ENCODE data around the gene STX18.
"Not testable (repeated sequence)": the region's sequence is repeated elsewhere in the genome, so short reads cannot be mapped to it uniquely, and the experiment has no call there.

Gene STX18

DNA sequence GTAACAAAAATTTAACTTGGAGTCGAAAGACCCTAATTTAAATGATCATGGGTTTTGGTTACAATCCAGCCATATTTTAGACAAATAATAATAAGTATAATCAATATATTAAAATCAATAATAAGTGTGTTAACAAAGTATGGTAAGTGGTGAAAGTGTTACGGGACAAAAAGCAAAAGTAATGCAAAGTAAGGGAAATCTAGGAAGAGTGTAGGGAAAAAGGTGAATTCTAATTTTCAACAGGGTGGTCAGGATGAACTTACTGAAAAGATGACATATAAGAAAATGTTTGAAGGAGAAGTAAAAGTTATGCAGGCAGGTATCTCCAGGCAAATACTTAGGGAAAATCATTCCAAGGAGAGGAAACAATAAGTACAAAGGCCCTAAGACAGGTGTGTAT is 32.3 kb downstream of the STX18 start:
- DNase-seq (ENCODE audit: low read depth in 2 of 2), result no peak

DNA sequence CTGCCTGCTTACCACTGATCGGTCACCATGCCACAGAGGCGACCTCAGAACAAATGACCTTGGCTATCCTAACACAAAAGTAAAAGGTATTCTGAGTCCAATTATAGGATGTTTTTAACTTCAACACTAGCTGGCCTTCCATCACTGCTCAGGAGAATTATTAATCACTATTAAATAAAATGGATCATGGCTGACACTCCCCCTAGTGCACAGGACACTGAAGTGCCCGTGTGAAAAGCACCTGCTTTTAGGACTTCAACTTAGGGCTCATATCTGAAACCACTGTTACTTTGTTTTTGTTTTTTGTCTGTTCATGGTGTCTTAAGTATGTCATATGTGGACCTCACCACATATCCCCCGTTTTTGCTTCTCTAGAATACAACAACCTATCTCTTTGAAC is 33.9 kb downstream of the STX18 start:
- DNase-seq (ENCODE audit: low read depth in 2 of 2), result no peak

DNA sequence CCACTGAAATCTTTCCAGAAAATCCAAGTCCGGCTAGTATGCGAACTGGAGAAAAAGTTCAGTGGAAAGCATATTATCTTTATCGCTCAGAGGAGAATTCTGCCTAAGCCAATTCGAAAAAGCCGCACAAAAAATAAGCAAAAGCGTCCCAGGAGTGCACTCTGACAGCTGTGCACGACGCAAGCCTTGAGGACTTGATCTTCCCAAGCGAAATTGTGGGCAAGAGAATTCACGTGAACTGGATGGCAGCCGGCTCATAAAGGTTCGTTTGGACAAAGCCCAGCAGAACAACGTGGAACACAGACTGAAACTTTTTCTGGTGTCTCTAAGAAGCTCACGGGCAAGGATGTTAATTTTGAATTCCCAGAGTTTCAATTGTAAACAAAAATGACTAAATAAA is 34.4 kb downstream of the STX18 start:
- DNase-seq (ENCODE audit: low read depth in 2 of 2), result no peak

DNA sequence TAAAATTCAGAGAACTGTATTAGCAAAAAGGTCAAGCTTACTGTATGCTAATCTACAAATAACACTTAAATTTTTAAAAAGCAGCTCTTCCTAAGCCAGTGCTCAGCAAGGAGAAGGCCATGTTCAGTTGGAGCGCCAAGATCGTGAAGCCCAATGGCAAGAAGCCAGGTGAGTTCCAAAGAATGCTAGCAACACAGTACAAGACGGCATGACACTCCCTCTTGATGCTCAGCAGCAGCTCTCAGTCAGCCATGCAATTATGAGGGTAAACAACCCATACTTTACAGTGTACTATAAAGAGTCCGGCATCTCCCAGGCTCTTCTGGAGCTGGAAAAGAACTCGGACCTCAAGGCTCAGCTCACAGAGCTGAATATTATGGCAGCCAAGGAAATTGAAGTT is 34.9 kb downstream of the STX18 start:
- DNase-seq (ENCODE audit: low read depth in 2 of 2), result no peak

DNA sequence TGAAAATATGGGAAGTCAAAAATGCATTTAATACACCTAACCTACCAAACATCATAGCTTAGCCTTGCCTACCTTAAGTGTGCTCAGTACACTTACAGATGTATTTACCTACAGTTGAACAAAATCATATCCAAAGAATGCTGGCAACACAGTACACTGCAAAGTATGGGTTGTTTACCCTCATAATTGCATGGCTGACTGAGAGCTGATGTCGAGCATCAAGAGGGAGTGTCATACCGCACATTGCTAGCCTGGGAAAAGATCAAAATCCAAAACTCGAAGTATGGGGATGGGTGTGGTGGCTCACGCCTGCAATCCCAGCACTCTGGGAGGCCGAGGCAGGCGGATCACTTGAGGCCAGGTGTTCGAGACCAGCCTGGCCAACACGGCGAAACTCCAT is 36.6 kb downstream of the STX18 start:
- not testable (repeated sequence) for DNase-seq (ENCODE audit: low read depth in 2 of 2)

DNA sequence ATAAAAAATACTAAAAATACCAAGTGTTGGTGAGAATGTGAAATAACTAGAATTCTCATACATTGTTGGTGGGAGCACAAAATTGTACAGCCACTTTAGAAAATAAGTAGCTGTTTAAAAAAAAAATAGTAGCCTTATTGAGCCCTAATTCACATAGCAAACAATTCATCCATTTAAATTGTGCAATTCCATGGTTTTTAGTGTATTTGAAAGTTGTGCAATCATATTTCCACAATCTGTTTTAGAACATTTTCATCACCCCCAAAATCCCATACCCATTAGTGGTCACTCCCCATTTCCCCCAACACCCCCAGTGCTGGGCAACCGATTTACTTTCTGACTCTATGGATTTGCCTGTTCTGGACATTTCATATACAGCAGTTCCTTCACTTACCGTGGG is 37.1 kb downstream of the STX18 start:
- no peak for DNase-seq (ENCODE audit: low read depth in 2 of 2)

DNA sequence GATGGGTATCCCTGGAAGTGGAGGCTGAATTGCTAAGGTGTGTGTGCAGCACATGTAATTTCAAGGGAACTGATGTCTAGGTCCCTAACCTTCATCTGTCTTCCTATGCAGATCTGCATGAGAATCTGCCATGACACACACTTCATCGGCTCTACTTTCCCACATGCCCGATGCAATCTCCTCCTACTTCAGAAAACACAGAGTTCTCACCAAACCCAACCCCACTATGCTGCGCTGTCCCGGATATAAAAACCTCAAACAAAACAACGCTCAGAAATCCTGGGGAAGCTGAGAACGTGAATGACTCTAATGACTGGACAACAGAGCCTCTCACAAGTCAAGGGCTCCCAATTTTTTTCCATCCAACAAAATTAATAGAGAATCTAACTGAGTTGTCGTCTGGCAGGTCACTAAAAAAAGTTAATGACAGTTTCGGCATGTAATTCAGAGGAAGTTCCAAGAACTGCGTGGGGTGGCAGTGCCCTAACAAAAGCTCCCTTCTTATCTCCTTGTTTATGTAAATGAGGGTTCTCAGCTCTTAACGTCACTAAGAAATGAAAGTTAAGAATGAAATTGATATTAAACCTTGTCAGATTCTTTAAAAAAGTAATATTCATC is 39.0 kb downstream of the STX18 start:
- DNase-seq (ENCODE audit: low read depth in 2 of 2), result no peak

DNA sequence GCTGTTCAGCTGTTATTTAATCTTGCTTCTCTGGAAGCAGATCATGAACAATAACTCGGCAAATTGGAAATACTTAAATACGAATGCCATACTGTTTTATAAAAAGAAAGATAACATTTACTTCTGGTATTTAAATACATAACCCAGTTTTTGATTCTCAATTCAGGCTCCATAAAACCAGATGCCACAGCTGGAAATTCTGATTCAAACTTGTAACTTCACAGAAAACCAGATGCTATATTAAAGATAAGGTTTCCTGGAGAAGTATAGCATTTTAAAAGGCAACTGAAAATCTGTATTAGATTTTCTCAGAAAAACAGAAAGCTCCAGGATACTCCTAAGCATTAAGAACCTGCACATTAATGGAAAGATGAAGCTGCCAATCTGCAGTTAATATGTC is 40.2 kb downstream of the STX18 start:
- DNase-seq (ENCODE audit: low read depth in 2 of 2), result no peak

DNA sequence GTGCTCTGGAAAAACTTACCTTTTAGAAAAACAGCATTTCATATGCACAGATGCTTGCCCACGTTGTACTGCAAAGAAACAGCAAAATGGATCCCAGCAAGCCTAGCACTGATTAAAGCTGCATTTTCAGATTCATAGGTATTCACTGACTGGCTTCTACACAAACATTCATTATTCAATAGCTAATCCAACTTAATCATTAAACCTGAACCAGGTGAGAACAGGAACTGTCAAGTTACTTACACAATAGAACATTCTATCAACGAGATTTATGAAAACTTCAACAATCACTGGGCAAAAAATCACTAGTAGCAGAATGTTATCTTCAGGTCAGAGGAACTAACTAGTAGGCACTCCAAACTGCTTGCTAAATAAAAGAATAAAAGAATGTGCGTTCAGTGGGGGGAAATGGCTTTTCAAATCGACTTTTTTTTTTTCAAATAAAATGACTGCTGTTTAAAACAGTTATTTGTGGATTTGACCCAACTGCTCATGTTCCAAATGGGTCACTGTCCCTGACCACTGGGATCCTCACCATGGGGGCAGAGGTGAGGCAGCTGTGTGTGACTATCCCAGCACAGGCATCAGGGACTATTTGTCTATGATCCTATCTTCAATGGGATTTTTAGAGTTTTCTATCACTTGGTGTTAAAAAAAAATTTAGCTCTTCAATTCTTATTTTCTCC is 42.3 kb downstream of the STX18 start:
- DNase-seq (ENCODE audit: low read depth in 2 of 2), result no peak

DNA sequence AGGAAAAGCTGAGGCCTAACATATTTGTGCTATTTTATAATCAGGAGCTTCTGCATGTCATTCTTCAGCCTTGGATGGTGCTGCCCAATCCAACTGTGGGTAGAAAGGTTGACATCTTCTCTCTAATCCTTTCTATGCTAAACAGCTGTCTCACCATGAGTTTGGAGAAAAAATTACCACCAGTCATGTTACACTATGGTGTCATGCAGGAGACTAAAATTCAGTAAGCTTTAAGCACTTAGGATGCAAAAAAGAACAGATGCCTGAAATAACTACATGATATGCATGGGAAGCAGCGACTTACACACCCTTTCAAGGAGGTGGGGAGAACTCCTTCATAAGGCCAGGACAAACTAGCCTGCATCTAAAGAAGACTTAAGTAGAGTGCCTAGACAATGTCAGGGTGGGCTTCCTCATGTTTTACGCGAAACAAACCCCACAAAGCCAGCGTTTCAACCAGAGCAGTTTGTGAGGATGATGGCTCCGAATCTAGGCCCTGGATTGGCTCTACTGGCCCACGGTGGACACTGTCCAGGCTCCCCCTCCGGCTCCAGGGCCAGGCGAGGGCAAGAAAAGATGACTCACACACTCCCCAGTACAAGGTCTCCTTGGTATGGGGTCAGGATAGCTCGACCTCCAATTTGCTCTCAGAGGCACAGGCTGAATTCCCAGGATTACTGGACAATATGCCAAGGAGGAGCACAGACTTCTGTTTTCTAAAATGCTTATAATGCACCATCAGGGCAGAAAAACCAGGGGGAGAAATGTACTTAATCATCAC is 45.1 kb downstream of the STX18 start:
- no peak for DNase-seq (ENCODE audit: low read depth in 2 of 2)

DNA sequence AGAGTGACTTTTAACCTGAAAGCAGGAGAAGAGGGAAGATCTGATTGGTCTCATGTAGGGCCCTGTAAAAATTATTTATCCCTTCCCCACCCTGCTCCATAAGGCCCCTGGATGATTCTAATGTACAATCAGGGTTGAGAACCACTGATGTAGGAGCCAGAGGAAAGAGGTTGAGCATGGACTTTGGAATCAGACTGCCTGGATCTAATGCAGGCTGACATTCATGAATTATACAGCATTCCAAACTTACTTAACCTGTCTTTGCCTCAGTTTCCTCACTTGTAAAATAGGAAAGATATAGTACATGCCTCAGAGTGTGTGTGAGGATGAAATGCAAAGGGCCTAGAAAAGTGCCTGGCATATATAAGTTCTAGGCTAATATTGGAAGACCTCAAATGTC is 47.0 kb downstream of the STX18 start:
- no peak for DNase-seq (ENCODE audit: low read depth in 2 of 2)

DNA sequence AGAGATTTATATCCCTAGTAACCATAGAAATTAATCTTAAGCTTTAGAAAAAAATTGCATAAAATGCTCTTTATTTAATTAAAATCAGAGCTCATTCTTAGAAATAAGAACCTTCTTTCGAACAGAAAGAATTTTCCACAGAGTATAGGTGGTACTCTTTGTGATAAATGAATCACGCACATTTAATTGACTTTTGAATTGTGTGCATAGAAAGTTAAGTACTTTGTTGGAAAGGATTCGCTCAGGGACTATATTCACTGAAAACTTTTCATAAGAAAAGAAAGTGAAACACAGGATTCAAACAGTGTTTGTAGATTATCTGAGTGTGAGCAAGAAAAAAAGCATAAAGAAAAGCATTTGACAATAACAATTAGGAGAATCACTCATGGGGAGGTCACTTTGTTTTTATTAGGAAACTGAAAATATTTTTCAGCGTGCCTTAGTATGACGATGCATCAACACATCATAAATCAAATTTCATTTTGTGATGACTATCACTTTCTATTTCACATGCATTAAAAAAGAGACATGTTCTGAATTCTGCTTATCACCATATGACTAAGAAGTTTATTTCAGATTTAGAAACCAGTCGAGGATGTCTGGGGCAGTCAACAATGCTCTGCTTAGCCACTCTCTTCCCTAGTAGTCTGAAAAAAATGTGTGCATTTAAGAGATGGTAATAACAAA is 49.5 kb downstream of the STX18 start:
- no peak for DNase-seq (ENCODE audit: low read depth in 2 of 2)

DNA sequence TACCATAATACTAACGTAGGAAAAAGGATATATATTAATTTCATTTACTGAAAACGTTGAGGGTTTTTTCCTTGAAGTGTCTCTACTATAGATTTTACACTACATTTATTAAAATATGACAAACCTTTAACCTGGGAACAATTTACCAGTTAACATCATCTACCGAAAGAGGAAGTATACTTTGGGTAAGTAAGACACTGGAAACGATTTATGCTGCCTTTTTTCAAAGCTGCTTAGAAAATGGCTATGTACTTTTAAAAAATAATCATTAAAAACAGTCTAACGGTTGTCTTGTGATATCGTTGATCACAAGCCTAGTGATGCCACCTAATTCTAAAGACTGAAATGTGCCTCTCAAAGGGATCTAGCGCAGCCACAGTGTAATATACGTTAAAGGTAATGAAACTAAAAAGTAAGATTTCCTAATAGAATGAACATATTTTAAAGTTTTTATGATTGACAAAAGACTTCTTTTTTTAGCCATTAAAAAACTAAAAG is 50.4 kb downstream of the STX18 start:
- DNase-seq (ENCODE audit: low read depth in 2 of 2), result no peak

DNA sequence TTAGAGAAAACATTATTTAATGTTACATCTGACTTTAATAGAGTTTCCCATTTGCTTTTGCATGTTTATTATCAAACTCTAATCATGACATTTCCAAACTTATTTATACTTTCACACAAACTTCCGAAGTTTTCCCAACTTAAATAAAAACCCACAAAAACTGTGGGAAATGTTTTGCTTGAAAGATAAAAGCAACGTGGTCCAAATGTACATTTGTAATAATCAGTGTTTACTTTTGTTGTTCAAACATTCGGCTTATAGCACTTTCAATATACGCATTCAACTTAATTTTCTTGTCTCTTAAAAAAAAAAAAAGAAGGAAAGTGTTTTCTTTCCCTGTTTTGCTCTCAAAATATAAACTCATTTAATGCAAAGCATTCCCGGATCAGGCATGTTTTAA is 51.0 kb downstream of the STX18 start:
- DNase-seq (ENCODE audit: low read depth in 2 of 2), result no peak

DNA sequence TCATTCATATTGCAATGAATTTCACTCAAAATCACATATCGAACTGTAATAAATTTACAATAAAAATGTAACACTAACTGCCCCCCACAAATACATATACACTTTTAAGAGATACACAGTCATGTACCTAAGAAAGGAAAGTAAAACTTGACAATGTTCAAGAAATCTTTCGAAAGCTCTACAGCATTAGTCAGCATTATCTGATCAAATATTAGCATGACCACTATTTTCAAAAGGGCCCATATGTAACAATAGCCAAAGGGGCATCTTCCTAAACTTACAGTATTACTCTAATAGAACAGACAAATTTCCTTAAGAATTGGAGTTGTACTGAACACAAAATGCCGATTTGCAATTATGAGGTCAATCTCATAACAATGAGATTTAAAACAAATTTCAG is 51.8 kb downstream of the STX18 start:
- no peak for DNase-seq (ENCODE audit: low read depth in 2 of 2)

DNA sequence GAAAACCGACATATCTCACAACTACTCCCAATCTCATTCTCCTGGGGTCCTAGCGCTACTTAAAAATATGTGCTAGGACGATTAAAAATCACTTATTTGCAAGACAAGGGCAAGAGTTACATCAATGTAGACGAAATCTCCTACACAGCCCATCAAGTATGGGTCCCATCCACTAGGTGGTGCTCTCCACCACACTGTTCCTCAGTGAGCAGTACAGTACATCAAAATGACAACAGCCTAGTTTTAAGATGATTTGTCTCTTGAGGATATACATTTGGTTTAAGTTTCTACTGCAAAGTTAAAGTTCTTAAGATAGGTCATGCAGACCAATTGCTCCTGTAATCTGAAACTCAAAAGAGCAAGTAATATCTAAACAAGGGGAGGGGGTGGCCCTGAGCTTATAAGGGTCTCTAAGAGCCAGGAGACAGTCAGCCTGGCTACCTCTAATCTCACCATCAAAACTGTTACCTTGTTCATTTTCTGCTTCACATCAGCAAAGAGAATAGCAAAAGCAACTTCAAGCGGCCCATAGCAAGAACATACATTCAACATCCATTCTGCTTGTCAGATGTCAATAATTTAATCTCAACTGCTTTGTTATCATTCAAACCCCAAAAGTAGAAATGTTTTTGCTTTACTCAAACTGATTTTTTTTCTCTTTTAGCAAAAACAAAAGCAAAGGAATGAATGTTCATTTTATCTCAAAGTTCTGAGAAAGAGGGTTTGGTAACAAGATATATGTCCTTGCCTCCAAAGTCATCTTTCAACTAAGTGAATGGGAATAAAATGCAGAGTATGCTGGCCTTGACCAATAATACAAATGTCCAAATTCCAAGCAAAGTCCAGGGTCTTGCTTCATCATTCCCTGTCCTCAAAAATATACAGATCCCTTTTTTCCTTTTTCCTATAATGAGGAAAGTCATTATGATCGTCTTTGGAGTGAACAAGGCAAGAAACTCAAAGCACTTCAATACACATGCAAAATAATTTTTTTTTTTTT is 53.1 kb downstream of the STX18 start:
- peak; percentile 35 to 63 for DNase-seq (ENCODE audit: low read depth in 2 of 2)

DNA sequence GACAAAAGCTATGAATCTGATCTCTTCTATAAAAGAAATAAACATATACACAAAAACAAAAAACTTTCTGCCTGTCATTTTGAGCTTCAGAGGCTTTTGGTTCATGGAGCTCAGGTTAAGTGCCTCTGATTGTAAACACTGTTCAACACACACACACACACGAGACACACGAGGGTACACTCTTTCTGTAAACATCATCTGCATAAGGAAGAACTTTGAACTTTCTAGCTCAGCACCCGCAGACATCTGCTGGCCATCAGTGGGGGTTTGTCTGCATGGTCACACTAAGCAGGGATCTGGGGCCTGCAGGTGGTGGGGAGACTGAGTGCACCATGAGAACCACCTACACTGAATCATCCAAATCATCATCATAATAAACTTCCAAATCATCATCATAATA is 54.9 kb downstream of the STX18 start:
- no peak for DNase-seq (ENCODE audit: low read depth in 2 of 2)

DNA sequence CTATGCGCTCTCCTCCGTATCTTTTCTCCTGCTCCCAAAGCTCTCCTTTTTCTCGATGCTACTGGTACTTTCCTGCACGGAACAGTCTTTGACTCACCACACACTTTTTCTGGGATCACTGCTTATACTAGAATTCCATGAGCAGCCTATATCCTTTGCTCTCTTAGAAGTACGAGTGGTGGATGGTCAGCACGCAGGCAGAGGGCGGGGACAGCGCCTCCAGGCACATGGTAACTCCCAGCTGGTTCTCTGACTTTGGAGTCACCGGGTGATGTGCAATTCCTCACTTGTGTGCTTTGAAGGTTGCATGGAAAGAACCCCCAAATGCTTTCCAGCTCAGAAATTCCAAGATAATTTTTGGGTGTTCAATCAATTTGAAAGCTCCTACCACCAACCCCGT is 56.0 kb downstream of the STX18 start:
- DNase-seq (ENCODE audit: low read depth in 2 of 2), result no peak

DNA sequence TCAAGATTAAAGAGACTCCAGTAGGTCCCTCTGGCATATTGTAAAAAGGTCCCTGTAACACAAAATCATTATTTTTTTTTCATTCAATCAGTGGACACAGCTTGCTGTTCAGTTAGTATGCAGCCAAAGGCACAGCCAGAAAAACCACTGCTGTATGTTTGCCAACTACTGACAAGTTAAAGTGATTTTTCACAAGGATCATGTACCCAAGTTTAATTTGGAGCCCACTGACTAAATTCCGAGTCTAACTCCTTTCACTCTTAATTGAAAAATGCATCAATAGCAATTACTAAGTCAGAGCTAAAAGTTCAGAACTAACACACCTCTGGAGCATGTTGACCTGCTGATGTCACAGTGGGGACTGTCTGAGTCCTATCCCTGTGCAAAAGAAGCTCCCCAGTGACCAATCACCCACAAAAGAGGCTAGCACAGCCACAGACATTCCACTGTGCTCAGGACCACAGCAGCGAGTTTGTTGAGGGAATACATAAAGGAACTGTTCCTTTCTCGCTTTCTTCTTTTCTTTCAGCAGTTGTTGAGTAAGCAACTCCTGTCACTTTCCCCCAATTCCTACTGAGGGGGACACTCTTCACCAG is 60.4 kb downstream of the STX18 start:
- no peak for DNase-seq (ENCODE audit: low read depth in 2 of 2)

DNA sequence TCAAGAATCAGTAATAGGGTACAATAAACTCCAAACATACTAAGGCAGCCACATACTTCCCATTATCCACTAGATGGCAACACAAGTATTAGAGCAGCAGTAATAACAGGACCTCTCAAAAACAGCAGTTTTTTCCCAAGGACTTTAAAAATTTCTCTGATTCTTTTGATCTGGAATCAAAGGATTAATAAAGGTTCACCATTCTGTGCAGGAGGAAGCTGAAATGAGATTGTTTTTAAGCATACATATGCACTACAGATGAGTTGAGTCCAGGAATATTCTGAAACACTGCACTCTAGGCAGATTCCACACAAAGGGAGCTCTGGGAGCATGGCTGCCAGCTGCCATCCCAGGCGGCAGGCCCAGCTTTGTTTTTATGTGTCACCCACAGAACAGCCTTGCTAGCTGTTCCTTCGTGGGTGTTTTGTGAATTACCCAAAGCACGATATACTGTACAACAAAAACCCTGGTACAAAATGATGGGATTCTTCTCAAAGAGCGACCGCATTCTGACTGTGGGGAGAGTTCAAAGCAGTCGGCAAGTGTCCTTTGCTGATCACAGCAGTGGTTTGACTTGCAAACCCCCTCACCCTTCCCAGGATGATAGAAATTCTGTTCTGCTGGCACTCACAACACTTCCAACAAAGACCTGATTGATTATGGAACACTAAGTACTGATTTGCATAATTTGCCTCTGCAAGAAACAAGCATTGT is 61.0 kb downstream of the STX18 start:
- DNase-seq (ENCODE audit: low read depth in 2 of 2), result no peak

Measured in stimulated activated CD4-positive, alpha-beta T cell treated with anti-CD3 and anti-CD28 coated beads, Interleukin-12 subunit alpha, Interleukin-12 subunit beta, amount 100 ng/mL, for 24 hours (primary cell).